SK-N-SH (cell line): ENCODE measurements around the gene CD300LB.

Experiments used
- CTCF ChIP-seq: fragments of 200-600 bp; sonication (generic); IDR thresholded peaks from 2 replicates; pipeline ENCODE4 v1.6.1; 2017; ENCODE audit warnings: antibody characterized with exemption, mild to moderate bottlenecking, moderate library complexity
- EP300 ChIP-seq, 2 experiments: IDR thresholded peaks; 2 replicates each; pipeline versions ENCODE4 v1.4.0 to v1.6.1; 2012; ENCODE audit warnings: borderline replicate concordance in 1 of 2, low read depth in 1 of 2, low read length in 1 of 2
- FOXM1 ChIP-seq: IDR thresholded peaks from 2 replicates; pipeline ENCODE4 v1.4.0; 2012; ENCODE audit warnings: low read depth, mild to moderate bottlenecking
- GATA2 ChIP-seq: sonication (generic); formaldehyde crosslinking; IDR thresholded peaks from 2 replicates; pipeline ENCODE4 v1.5.0; 2020; ENCODE audit warnings: mild to moderate bottlenecking, missing genetic modification reagents
- MAX ChIP-seq: IDR thresholded peaks from 2 replicates; pipeline ENCODE4 v1.4.0; 2012; ENCODE audit warnings: low read depth
- RAD21 ChIP-seq: IDR thresholded peaks from 2 replicates; pipeline ENCODE4 v1.6.1; 2012; ENCODE audit warnings: mild to moderate bottlenecking, low read length
- TCF12 ChIP-seq: IDR thresholded peaks from 2 replicates; pipeline ENCODE4 v1.4.0; 2012
- YY1 ChIP-seq: IDR thresholded peaks from 2 replicates; pipeline ENCODE4 v1.4.0; 2012; ENCODE audit warnings: low read depth, mild to moderate bottlenecking
- ZBTB33 ChIP-seq: IDR thresholded peaks from 2 replicates; pipeline ENCODE4 v1.4.0; 2012; ENCODE audit warnings: low read depth, borderline replicate concordance

- no peak for TF ChIP-seq CTCF
- no peak for TF ChIP-seq GATA2 (CRISPR knock-in tag)
- TF ChIP-seq EP300 (IDR thresholded peaks at IDR 0.05; ENCODE audit: borderline replicate concordance in 1 of 2, low read depth in 1 of 2, low read length in 1 of 2), result no peak
- TF ChIP-seq YY1, result no peak
- TF ChIP-seq TCF12, result no peak
- no peak for TF ChIP-seq RAD21
- TF ChIP-seq MAX, result no peak
- TF ChIP-seq ZBTB33, result no peak
- no peak for TF ChIP-seq FOXM1
Observed at GRCh38 chr17:74543406-74543805, 12.1 kb upstream of the CD300LB start.
